Naive thymus-derived CD4-positive, alpha-beta T cell (primary cell): ENCODE data around the gene ZNF629. TPM values are rescaled to one million over a fixed set of nuclear protein-coding genes. Genes with fewer than 3 reads are reported as not detected.
A peak's percentile ranks its signal among the peaks of the same experiment; 100 is the strongest.

ENCODE experiments used
- ATAC-seq: fragments of 150-1000 bp; cut with Tn5 transposase; 2 replicates; pipeline ENCODE4 v1.10.0; 2021; ENCODE audit warnings: mild to moderate bottlenecking, moderate library complexity
- CTCF ChIA-PET: fragments of 350-600 bp; sonication (Branson Sonifier 250); formaldehyde crosslinking; loops from one replicate; lab custom pipeline; 2021; ENCODE audit warnings: antibody characterized with exemption; lab: Charles Lee
- POLR2A ChIA-PET: fragments of 350-600 bp; sonication (Branson Sonifier 250); formaldehyde crosslinking; loops from one replicate; lab custom pipeline; 2021; ENCODE audit warnings: antibody characterized with exemption, inconsistent platforms; lab: Charles Lee
- DNase-seq, 9 donors: peaks; one replicate each; pipeline versions ENCODE4 v3.0.0 to v3.0.0-alpha.2; 2020 to 2022; ENCODE audit warnings: mixed read lengths in 1 of 9
- H3K27ac ChIP-seq: one replicate; pipeline ENCODE4 v1.7.0; 2013; ENCODE audit warnings: mild to moderate bottlenecking, low read depth, low read length, moderate library complexity
- H3K27me3 ChIP-seq, 2 donors: one replicate each; pipeline ENCODE4 v1.7.0; 2013; ENCODE audit warnings: low read length in 2 of 2, mild to moderate bottlenecking in 2 of 2, moderate library complexity in 2 of 2; ENCODE audit not compliant: control insufficient read depth in 2 of 2, insufficient read depth in 2 of 2
- H3K36me3 ChIP-seq, 3 experiments: 1 replicate in 2 of 3; 2 replicates in 1 of 3; pipeline ENCODE4 v1.7.0; 2013; ENCODE audit warnings: low read length in 3 of 3, mild to moderate bottlenecking in 3 of 3, moderate library complexity in 1 of 3; ENCODE audit not compliant: insufficient read depth in 3 of 3, control insufficient read depth in 2 of 3
- H3K4me1 ChIP-seq, 2 donors: one replicate each; pipeline ENCODE4 v1.7.0; 2013; ENCODE audit warnings: low read length in 2 of 2, mild to moderate bottlenecking in 2 of 2, moderate library complexity in 1 of 2; ENCODE audit not compliant: control insufficient read depth in 2 of 2, insufficient read depth in 2 of 2
- H3K4me3 ChIP-seq: 2 replicates; pipeline ENCODE4 v1.7.0; 2013; ENCODE audit warnings: mild to moderate bottlenecking, low read length
- H3K9me3 ChIP-seq, 3 experiments: 1 replicate in 2 of 3; 2 replicates in 1 of 3; pipeline ENCODE4 v1.7.0; 2013; ENCODE audit warnings: low read length in 3 of 3; ENCODE audit not compliant: control insufficient read depth in 2 of 3
- H3K27ac Mint-ChIP-seq, 9 donors: one replicate each; pipeline ENCODE4 v1.8.0; 2020 to 2022; ENCODE audit warnings: mixed read lengths in 9 of 9, mild to moderate bottlenecking in 8 of 9, moderate library complexity in 5 of 9, inconsistent platforms in 2 of 9
- H3K27me3 Mint-ChIP-seq, 5 donors: one replicate each; pipeline ENCODE4 v1.8.0; 2021 to 2022; ENCODE audit warnings: mixed read lengths in 5 of 5, mild to moderate bottlenecking in 1 of 5
- H3K36me3 Mint-ChIP-seq, 5 donors: one replicate each; pipeline ENCODE4 v1.8.0; 2020 to 2022; ENCODE audit warnings: mixed read lengths in 5 of 5, mild to moderate bottlenecking in 3 of 5, inconsistent platforms in 1 of 5
- H3K4me1 Mint-ChIP-seq, 7 donors: one replicate each; pipeline ENCODE4 v1.8.0; 2020 to 2022; ENCODE audit warnings: mixed read lengths in 7 of 7, mild to moderate bottlenecking in 3 of 7, inconsistent platforms in 1 of 7
- H3K4me3 Mint-ChIP-seq, 10 donors: one replicate each; pipeline ENCODE4 v1.8.0; 2020 to 2022; ENCODE audit warnings: mild to moderate bottlenecking in 10 of 10, mixed read lengths in 10 of 10, moderate library complexity in 6 of 10, inconsistent platforms in 2 of 10
- H3K9me3 Mint-ChIP-seq, 11 donors: one replicate each; pipeline ENCODE4 v1.8.0; 2020 to 2022; ENCODE audit warnings: mixed read lengths in 11 of 11, mild to moderate bottlenecking in 4 of 11, inconsistent platforms in 1 of 11, moderate library complexity in 1 of 11
- intact Hi-C, 2 donors: fragments of 100-400 bp; cut with micrococcal nuclease; formaldehyde crosslinking; loops; one replicate each; pipeline ENCODE4 v1.15.1; 2023
- polyA plus RNA-seq, 2 donors: library from polyadenylated mRNA; unstranded; fragments of 300-500 nt; fragmentation: Illumina TruSeq; gene quantifications; one replicate each; pipeline ENCODE4 v1.2.3, GENCODE V29; 2021
- total RNA-seq, 6 experiments: library from RNA in 5 of 6; stranded (reverse) in 5 of 6; gene quantifications; 1 replicate in 5 of 6; 2 replicates in 1 of 6; pipeline ENCODE4 v1.2.3 and lab custom pipeline; 2021 to 2026

Gene ZNF629
- total and polyA plus RNA-seq, 7 experiments from 2014 or later: 0.66 to 11.1 (median 3.1) TPM

- ATAC-seq (no peak), DNase-seq (no peak)
- H3K27me3 Mint-ChIP-seq: no peaks in the 10 kb centered on the region
- H3K36me3 Mint-ChIP-seq: peaks cover under 1 to 16% (median 7%) of the 10 kb centered on the region in 5 donors
- POLR2A ChIA-PET: interaction anchor here (1.1 to 2.5 kb wide), 2 partner anchors 12 to 13 kb away, joined by 5 to 17 read pairs; partner anchors contain the start of gene PHKG2
- H3K4me1 Mint-ChIP-seq: peaks cover 21 to 37% (median 30%) of the 10 kb centered on the region in 7 donors
- peak overlapping the region; percentile 96 to 98 (median 97) for H3K4me3 Mint-ChIP-seq
- CTCF ChIA-PET: no interaction called here
- Histone ChIP-seq H3K36me3 (peaks cover 16 to 58% (median 19%) of the 10 kb centered on the region in 3 experiments), H3K4me1 (peaks cover 17 to 22% of the 10 kb centered on the region in 2 donors), H3K4me3 (peak overlapping the region; percentile 99), H3K27me3 (no peaks in the 10 kb centered on the region), H3K27ac (peak overlapping the region; percentile 88), H3K9me3 (no peaks in the 10 kb centered on the region)
- H3K9me3 Mint-ChIP-seq: no peaks in the 10 kb centered on the region
- H3K27ac Mint-ChIP-seq: peak overlapping the region in 8 of 9 donors; percentile 9 to 96 (median 74)
- intact Hi-C loops: loop anchor here (5.0 kb wide), 3 partner anchors 104 to 141 kb away; partner anchors contain the start of genes CTF1 (in 1 of the 2) and FBRS (in 1 of the 2)
Observed at GRCh38 chr16:30760577-30761426, 26.2 kb downstream of the ZNF629 start.

DNA sequence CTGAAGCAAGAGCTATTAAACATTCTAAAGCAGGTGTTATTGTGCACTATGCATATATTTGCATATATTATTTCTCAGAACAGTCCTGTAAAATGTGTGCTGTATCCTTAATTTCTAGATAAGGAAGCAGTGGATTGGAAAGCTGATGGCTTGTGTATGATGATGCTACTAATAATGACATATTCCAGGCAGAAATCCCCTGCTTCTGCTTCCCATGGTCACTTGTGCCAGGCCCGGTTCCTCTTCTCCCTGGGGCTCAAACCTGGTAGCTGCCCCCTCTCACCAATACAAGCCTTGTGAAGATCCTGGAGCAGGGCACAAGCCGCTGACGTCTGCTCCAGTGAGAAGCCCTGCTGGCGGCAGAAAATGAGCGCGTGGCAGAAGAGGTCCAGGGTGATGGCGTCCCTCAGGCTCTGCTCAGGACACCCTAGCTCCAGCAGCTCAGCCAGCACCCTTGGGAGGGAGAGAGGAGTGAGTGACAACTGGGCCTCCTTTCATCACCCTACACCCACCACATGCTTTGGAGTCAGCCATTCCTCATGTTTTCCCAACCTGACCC, 26.9 kb downstream of the ZNF629 start:
- H3K4me3 ChIP-seq: no peak overlapping the region
- peaks cover 9 to 56% (median 12%) of the 10 kb centered on the region in 3 experiments for H3K36me3 ChIP-seq
- no peaks in the 10 kb centered on the region for H3K27me3 ChIP-seq
- Mint-ChIP-seq H3K4me1 (peaks cover 21 to 37% (median 27%) of the 10 kb centered on the region in 7 donors), H3K27ac (no peak overlapping the region), H3K36me3 (peaks cover 0 to 12% (median 1%) of the 10 kb centered on the region in 5 donors), H3K27me3 (no peaks in the 10 kb centered on the region), H3K9me3 (no peaks in the 10 kb centered on the region), H3K4me3 (peak overlapping the region in 9 of 10 donors; percentile 2 to 98 (median 74))
- no peaks in the 10 kb centered on the region for H3K9me3 ChIP-seq
- DNase-seq (no peak), ATAC-seq (no peak)
- intact Hi-C loops: loop anchor here (5.0 kb wide), 3 partner anchors 103 to 142 kb away; partner anchors contain the start of genes CTF1 (in 1 of the 2) and FBRS (in 1 of the 2)
- H3K27ac ChIP-seq: no peak overlapping the region
- POLR2A ChIA-PET: interaction anchor here (1.0 to 2.5 kb wide), 2 partner anchors 11 to 16 kb away, joined by 3 to 17 read pairs; partner anchors contain the start of gene PHKG2
- CTCF ChIA-PET: no interaction called here
- H3K4me1 ChIP-seq: peaks cover 17 to 20% of the 10 kb centered on the region in 2 donors

DNA sequence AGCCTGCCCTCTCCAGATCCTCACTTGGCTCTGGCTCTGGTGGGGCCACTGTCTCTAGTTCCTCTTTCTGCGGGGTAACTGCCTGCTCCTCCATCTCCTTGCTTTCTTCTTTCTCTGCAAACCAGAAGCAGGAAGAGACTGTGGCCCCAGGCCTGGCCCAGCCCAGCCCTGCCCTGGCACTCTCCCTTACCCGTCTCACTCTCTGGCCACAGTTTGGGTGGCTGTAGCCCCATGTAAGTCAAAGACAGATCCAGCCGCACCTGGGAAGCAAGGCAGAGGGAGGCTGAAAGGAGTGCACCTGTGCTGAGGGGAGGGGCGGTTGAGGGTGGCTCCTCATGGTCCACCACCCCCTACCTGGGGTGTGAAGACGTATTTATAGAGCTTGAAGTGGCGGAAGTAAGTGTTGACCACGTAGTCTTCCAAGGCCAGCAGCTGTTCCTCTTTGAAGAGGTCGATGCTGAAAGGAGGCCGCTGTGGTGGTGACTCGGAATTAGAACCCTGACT, 28.0 kb downstream of the ZNF629 start:
- POLR2A ChIA-PET: interaction anchor here (1.0 to 2.5 kb wide), 3 partner anchors 10 to 15 kb away, joined by 3 to 17 read pairs (median 3); partner anchors contain the start of gene PHKG2
- H3K36me3 Mint-ChIP-seq: peaks cover 0 to 14% (median 4%) of the 10 kb centered on the region in 5 donors
- CTCF ChIA-PET: interaction anchor here (0.6 kb wide), 1 partner anchor 1093 kb away, joined by 3 read pairs; no protein-coding TSS in a partner anchor

DNA sequence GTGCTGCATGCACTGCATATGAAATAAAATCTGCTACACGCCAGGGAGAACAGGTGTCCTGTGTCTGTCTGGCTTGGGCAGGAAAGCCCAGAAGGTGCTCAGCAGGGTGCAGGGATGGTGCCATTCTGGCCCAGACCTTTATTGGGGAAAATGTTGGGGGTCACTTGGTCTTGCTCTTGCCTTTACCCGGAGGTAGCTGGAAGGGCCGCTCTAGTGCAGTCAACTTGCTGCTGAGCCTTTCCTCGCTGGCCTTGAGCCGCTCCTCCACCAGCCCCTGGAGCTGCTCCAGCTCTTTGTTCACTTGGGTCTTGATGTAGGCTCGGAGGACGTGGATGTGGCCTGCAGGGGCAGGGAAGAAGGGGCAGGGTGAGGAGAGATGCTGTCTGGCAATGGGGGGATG, 29.7 kb downstream of the ZNF629 start:
- Histone ChIP-seq H3K27me3 (no peaks in the 10 kb centered on the region), H3K9me3 (no peaks in the 10 kb centered on the region), H3K4me1 (peaks cover 6% of the 10 kb centered on the region in 2 donors), H3K4me3 (no peak overlapping the region), H3K27ac (no peak overlapping the region), H3K36me3 (peaks cover 0 to 50% (median 6%) of the 10 kb centered on the region in 3 experiments)
- H3K4me3 Mint-ChIP-seq: peak overlapping the region in 1 of 10 donors; percentile 5
- ChIA-PET POLR2A (interaction anchor here (0.7 kb wide), 1 partner anchor 35 kb away, joined by 3 read pairs; no protein-coding TSS in a partner anchor), CTCF (no interaction called here)
- H3K36me3 Mint-ChIP-seq: peaks cover 0 to 13% (median 4%) of the 10 kb centered on the region in 5 donors
- H3K9me3 Mint-ChIP-seq: no peaks in the 10 kb centered on the region
- DNase-seq (no peak), ATAC-seq (no peak)
- intact Hi-C loops: no loop called here
- H3K27me3 Mint-ChIP-seq: no peaks in the 10 kb centered on the region
- peaks cover 6 to 24% (median 14%) of the 10 kb centered on the region in 7 donors for H3K4me1 Mint-ChIP-seq
- no peak overlapping the region for H3K27ac Mint-ChIP-seq

More for the DNA sequence above, 28.0 kb downstream of the ZNF629 start:
- intact Hi-C loops: no loop called here
- Mint-ChIP-seq H3K9me3 (no peaks in the 10 kb centered on the region), H3K27me3 (no peaks in the 10 kb centered on the region), H3K4me3 (no peak overlapping the region), H3K27ac (no peak overlapping the region), H3K4me1 (peaks cover 19 to 39% (median 27%) of the 10 kb centered on the region in 7 donors)
- Histone ChIP-seq H3K4me3 (no peak overlapping the region), H3K4me1 (peaks cover 17 to 20% of the 10 kb centered on the region in 2 donors), H3K9me3 (no peaks in the 10 kb centered on the region), H3K27me3 (no peaks in the 10 kb centered on the region), H3K36me3 (peaks cover 0 to 53% (median 3%) of the 10 kb centered on the region in 3 experiments), H3K27ac (no peak overlapping the region)
- DNase-seq (no peak), ATAC-seq (peak; percentile 13)

DNA sequence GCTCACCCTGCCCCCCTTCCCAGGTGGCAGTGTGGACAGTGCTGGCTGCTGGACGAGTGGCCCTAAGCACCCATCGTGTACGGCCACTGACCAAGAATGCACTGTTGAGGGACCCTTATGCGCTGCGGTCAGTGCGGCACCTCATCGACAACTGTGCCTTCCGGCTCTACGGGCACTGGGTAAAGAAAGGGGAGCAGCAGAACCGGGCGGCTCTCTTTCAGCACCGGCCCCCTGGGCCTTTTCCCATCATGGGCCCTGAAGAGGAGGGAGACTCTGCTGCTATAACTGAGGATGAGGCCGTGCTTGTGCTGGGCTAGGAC, 30.3 kb downstream of the ZNF629 start:
- Mint-ChIP-seq H3K4me3 (no peak overlapping the region), H3K4me1 (peaks cover 6 to 24% (median 9%) of the 10 kb centered on the region in 7 donors), H3K9me3 (no peaks in the 10 kb centered on the region), H3K27me3 (no peaks in the 10 kb centered on the region), H3K36me3 (peaks cover 0 to 13% (median 4%) of the 10 kb centered on the region in 5 donors), H3K27ac (no peak overlapping the region)
- ChIA-PET CTCF (no interaction called here), POLR2A (no interaction called here)
- no peaks in the 10 kb centered on the region for H3K27me3 ChIP-seq
- H3K4me1 ChIP-seq: peaks cover 6% of the 10 kb centered on the region in 2 donors
- no peak for ATAC-seq
- no peaks in the 10 kb centered on the region for H3K9me3 ChIP-seq
- H3K4me3 ChIP-seq: no peak overlapping the region
- no peak overlapping the region for H3K27ac ChIP-seq
- H3K36me3 ChIP-seq: peaks cover 0 to 44% (median 6%) of the 10 kb centered on the region in 3 experiments
- DNase-seq: no peak
- intact Hi-C loops: no loop called here
